ENCODE data around the gene CADM1. TPM values are rescaled to one million over a fixed set of nuclear protein-coding genes. Genes with fewer than 3 reads are reported as not detected.

The CADM1 gene
- total and polyA plus RNA-seq, 2 donors (not counting 1 experiment from before 2014, with no cell fraction given), result 15.4 to 86.0 TPM

GRCh38 chr11:115462757-115463156, 41.5 kb downstream of the CADM1 start:
- Histone ChIP-seq H3K4me2 (ENCODE audit: extremely low read depth, insufficient read depth, low read length) (no peak overlapping the region), H3K4me3 (replicated peaks in 1 of 4; ENCODE audit: control extremely low read depth in 1 of 4, insufficient read depth in 1 of 4, low read depth in 3 of 4, low read length in 4 of 4) (no peak overlapping the region), H3K9me3 (ENCODE audit: control insufficient read depth, insufficient read depth, low read depth, low read length) (no peaks in the 10 kb centered on the region), H3K79me2 (ENCODE audit: control insufficient read depth, insufficient read depth, low read length) (no peaks in the 10 kb centered on the region), H3K36me3 (ENCODE audit: control insufficient read depth, insufficient read depth, low read length) (no peaks in the 10 kb centered on the region), H3K4me1 (ENCODE audit: control insufficient read depth, extremely low read depth, insufficient read depth, low read length) (no peaks in the 10 kb centered on the region), H3K27me3 (ENCODE audit: control insufficient read depth, insufficient read depth, low read length) (no peaks in the 10 kb centered on the region), H4K20me1 (ENCODE audit: control insufficient read depth, extremely low read depth, insufficient read depth, low read length) (no peaks in the 10 kb centered on the region), H3K9ac (ENCODE audit: insufficient read depth, low read length) (no peak overlapping the region), H3K27ac (ENCODE audit: insufficient read depth, low read length) (no peak overlapping the region), H2AFZ (ENCODE audit: low read length) (no peak overlapping the region)
- no peak for TF ChIP-seq EZH2 (IDR thresholded peaks at IDR 0.05; ENCODE audit: low read length, missing control alignments)
- TF ChIP-seq CTCF (conservative IDR thresholded peaks at IDR 0.05 in 1 of 2, IDR thresholded peaks at IDR 0.05 in 1 of 2; ENCODE audit: low read depth in 1 of 2, low read length in 2 of 2), result no peak
- DNase-seq (ENCODE audit: low read depth in 2 of 2), result no peak

- H3K79me2 ChIP-seq (ENCODE audit: control insufficient read depth, insufficient read depth, low read length), result no peaks in the 10 kb centered on the region
- no peak overlapping the region for H3K4me3 ChIP-seq (replicated peaks in 1 of 4; ENCODE audit: control extremely low read depth in 1 of 4, insufficient read depth in 1 of 4, low read depth in 3 of 4, low read length in 4 of 4)
- H3K4me2 ChIP-seq (ENCODE audit: extremely low read depth, insufficient read depth, low read length), result no peak overlapping the region
- H3K36me3 ChIP-seq (ENCODE audit: control insufficient read depth, insufficient read depth, low read length), result no peaks in the 10 kb centered on the region
- DNase-seq (ENCODE audit: low read depth in 2 of 2), result peak in 1 of 2 donors; percentile 21
- no peaks in the 10 kb centered on the region for H3K9me3 ChIP-seq (ENCODE audit: control insufficient read depth, insufficient read depth, low read depth, low read length)
- no peaks in the 10 kb centered on the region for H3K4me1 ChIP-seq (ENCODE audit: control insufficient read depth, extremely low read depth, insufficient read depth, low read length)
- H3K9ac ChIP-seq (ENCODE audit: insufficient read depth, low read length), result no peak overlapping the region
- no peak overlapping the region for H3K27ac ChIP-seq (ENCODE audit: insufficient read depth, low read length)
- TF ChIP-seq EZH2 (IDR thresholded peaks at IDR 0.05; ENCODE audit: low read length, missing control alignments) (no peak), CTCF (conservative IDR thresholded peaks at IDR 0.05 in 1 of 2, IDR thresholded peaks at IDR 0.05 in 1 of 2; ENCODE audit: low read depth in 1 of 2, low read length in 2 of 2) (peak in 1 of 2 donors; percentile 8)
- H4K20me1 ChIP-seq (ENCODE audit: control insufficient read depth, extremely low read depth, insufficient read depth, low read length), result no peaks in the 10 kb centered on the region
- no peak overlapping the region for H2AFZ ChIP-seq (ENCODE audit: low read length)
- no peaks in the 10 kb centered on the region for H3K27me3 ChIP-seq (ENCODE audit: control insufficient read depth, insufficient read depth, low read length)
These were observed 42.1 kb downstream of the CADM1 start for GRCh38 chr11:115462004-115462541.

- Histone ChIP-seq H3K27me3 (ENCODE audit: control insufficient read depth, insufficient read depth, low read length) (no peaks in the 10 kb centered on the region), H3K9ac (ENCODE audit: insufficient read depth, low read length) (no peak overlapping the region), H3K4me1 (ENCODE audit: control insufficient read depth, extremely low read depth, insufficient read depth, low read length) (no peaks in the 10 kb centered on the region), H3K79me2 (ENCODE audit: control insufficient read depth, insufficient read depth, low read length) (no peaks in the 10 kb centered on the region), H3K4me3 (replicated peaks in 1 of 4; ENCODE audit: control extremely low read depth in 1 of 4, insufficient read depth in 1 of 4, low read depth in 3 of 4, low read length in 4 of 4) (no peak overlapping the region), H4K20me1 (ENCODE audit: control insufficient read depth, extremely low read depth, insufficient read depth, low read length) (no peaks in the 10 kb centered on the region), H2AFZ (ENCODE audit: low read length) (no peak overlapping the region), H3K27ac (ENCODE audit: insufficient read depth, low read length) (no peak overlapping the region), H3K4me2 (ENCODE audit: extremely low read depth, insufficient read depth, low read length) (no peak overlapping the region), H3K9me3 (ENCODE audit: control insufficient read depth, insufficient read depth, low read depth, low read length) (no peaks in the 10 kb centered on the region), H3K36me3 (ENCODE audit: control insufficient read depth, insufficient read depth, low read length) (no peaks in the 10 kb centered on the region)
- TF ChIP-seq CTCF (conservative IDR thresholded peaks at IDR 0.05 in 1 of 2, IDR thresholded peaks at IDR 0.05 in 1 of 2; ENCODE audit: low read depth in 1 of 2, low read length in 2 of 2) (no peak), EZH2 (IDR thresholded peaks at IDR 0.05; ENCODE audit: low read length, missing control alignments) (no peak)
- no peak for DNase-seq (ENCODE audit: low read depth in 2 of 2)
These were observed 43.7 kb downstream of the CADM1 start for GRCh38 chr11:115460512-115460911.
